Right kidney (tissue), 9 donors: Measurements from ENCODE around the gene AKT2.
"Not testable (repeated sequence)": the region's sequence is repeated elsewhere in the genome, so short reads cannot be mapped to it uniquely, and the experiment has no call there.

Source experiments
- DNase-seq: peaks from one replicate; pipeline ENCODE4 v3.0.0-alpha.2; 2016
- long read RNA-seq, 8 donors: transcript quantifications; one replicate each; lab custom pipeline, GENCODE V29; 2026

AKT2 gene
- long read RNA-seq, donor 1, full-length matches to known transcripts, result 27 of 49 reads
- long read RNA-seq, donor 1, partial matches to known transcripts, result 22 of 49 reads
- long read RNA-seq, donor 1, other reads (novel, unspliced or antisense), result 0 of 49 reads
- long read RNA-seq, donor 2, full-length matches to known transcripts, result 8 of 14 reads
- long read RNA-seq, donor 2, partial matches to known transcripts, result 6 of 14 reads
- long read RNA-seq, donor 2, other reads (novel, unspliced or antisense), result 0 of 14 reads
- long read RNA-seq, donor 3, full-length matches to known transcripts, result 16 of 30 reads
- long read RNA-seq, donor 3, partial matches to known transcripts, result 14 of 30 reads
- long read RNA-seq, donor 3, other reads (novel, unspliced or antisense), result 0 of 30 reads
- long read RNA-seq, donor 4, full-length matches to known transcripts, result 27 of 57 reads
- long read RNA-seq, donor 4, partial matches to known transcripts, result 30 of 57 reads
- long read RNA-seq, donor 4, other reads (novel, unspliced or antisense), result 0 of 57 reads
- long read RNA-seq, donor 5, full-length matches to known transcripts, result 25 of 47 reads
- long read RNA-seq, donor 5, partial matches to known transcripts, result 22 of 47 reads
- long read RNA-seq, donor 5, other reads (novel, unspliced or antisense), result 0 of 47 reads
- long read RNA-seq, donor 6, full-length matches to known transcripts, result 14 of 54 reads
- long read RNA-seq, donor 6, partial matches to known transcripts, result 40 of 54 reads
- long read RNA-seq, donor 6, other reads (novel, unspliced or antisense), result 0 of 54 reads
- long read RNA-seq, donor 7, result 0 reads
- long read RNA-seq, donor 8, full-length matches to known transcripts, result 24 of 45 reads
- long read RNA-seq, donor 8, partial matches to known transcripts, result 21 of 45 reads
- long read RNA-seq, donor 8, other reads (novel, unspliced or antisense), result 0 of 45 reads

DNA sequence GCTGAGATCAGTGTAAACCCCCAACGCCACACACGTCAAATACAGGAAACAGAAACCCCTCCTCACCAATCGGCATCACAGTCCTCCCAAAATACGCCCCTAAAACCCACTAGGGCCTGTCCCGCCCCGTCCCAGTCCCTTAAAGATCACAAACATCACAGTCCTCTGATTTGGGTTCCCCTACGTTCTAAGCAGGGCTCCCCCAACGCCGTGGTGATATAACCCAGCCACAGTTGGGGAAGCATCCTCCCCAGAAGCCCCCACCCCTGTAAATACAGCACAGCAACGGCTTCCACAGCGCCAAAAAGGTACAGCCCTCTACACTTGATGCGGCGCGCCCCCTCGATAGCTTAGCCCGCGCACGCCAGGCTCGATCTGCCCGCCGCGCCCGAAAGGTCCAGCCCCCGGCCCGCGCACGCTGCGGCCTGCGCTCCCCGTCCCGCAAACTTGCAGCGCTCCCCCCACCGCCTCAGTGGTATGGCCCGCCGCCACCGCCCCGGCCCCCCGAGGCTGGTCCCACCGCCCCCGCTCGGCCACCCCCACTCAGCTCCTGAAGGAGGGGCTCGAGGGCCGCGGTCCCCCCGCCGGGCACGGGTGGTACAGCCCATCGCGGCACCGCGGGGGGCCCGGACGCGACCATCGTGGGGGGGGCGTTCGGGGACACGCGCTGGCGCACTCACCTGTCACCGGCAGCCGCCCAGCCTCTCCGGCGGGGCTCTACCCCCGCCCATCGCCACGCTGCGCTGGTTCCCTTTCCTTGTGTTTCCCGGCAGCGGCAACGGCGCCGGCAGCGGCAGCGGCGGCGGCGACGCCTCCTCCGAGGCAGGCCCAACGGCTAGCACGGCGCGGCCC lies at the start of gene AKT2:
Gene AKT2, minus strand, starts transcription at position 845 of the 852 bp plus-strand sequence. CDS start 20,078 bp downstream, outside the sequence.
- peak; percentile 91 for DNase-seq

DNA sequence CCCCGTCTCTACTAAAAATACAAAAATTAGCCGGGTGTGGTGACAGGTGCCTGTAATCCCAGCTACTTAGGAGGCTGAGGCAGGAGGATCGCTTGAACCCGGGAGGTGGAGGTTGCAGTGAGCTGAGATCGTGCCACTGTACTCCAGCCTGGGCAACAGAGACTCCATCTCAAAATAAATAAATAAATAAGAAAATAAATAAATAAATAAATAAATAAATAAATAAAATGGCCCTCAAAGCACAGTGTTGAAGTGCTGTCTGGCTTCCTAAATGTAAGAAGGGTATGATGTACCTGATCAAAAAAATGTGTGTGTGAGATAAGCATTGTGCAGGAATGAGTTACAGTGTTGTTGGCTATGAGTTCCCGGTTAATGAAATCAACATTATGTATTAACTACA lies 47.9 kb upstream of the AKT2 start:
- DNase-seq, result not testable (repeated sequence)

DNA sequence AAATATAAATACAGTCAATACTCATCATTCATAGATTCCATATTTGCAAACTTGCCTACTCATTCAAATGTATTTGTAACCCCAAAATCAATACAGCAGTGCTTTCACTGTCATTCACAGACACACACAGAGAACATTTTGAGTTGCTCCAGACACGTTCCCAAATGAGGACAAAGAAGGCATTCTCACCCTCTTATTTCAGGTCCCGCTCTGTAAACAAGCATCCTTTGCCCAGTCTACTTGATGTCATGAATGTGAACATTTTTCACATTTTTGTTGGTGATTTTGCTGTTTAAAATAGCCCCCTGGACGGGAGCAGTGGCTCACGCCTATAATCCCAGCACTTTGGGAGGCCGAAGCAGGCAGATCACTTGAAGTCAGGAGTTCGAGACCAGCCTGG lies 47.5 kb upstream of the AKT2 start:
- DNase-seq, result no peak

- DNase-seq, result no peak
These were observed 45.9 kb upstream of the AKT2 start for GRCh38 chr19:40331052-40331451.

- DNase-seq, result no peak
These were observed 41.1 kb upstream of the AKT2 start for GRCh38 chr19:40326201-40326600.

GRCh38 chr19:40323705-40324104 lies 38.6 kb upstream of the AKT2 start:
- no peak for DNase-seq

GRCh38 chr19:40322951-40323615 lies 37.9 kb upstream of the AKT2 start:
- DNase-seq, result no peak

- DNase-seq, result no peak
These were observed 37.1 kb upstream of the AKT2 start for GRCh38 chr19:40322271-40322610.

DNA sequence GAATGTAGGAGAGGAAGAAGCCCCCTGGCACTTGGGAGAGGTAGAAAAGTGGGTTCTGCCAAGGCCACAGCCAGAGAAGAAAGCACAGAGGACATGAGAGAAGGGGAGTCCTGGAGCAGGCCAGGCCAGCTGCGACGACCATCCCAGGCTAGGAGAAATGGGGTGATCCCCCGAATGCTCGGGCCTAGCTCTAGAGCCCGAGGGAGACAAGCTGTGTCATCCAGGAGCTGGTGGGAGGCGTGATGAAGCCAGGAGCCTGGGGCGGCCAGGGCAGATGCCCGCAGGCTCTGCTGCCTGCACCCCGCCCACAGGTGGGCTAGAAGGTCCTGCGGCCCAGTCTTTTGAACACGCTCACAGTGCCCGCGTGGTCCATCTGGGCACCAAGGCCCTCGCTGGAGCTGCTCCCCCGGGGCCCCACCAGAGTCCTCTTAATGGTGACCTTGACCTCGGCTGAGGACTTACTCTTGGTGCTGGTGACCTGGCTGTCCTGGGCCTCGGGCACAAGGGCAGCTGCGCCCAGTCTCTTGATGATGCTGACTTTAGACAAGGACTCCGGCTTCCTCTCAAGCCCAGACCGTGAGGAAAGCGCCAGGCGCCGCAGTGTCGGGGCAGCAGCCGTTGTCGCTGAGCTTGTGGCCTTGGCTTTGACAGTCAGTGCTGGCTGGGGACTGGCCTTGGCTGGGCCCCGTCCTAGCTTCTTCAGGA lies 36.6 kb upstream of the AKT2 start:
- no peak for DNase-seq

GRCh38 chr19:40321076-40321475 lies 35.9 kb upstream of the AKT2 start:
- no peak for DNase-seq

DNA sequence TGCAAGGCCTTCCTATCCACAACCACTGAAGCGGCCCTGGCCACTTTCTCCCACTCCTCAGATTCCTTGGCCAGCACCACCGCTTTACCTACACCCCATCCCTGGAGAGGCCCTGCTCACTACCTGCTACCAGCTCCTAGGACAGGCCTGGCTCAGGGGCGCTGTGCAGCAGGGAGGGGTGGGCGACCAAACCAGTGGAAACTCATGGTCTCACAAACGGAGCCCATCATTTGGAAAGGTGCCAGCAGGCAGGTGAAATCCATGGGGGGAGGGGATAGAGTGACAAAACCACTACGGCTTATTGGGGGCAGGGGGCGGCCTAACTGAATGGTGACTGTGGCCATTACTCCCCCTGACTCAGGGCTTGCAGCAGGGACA lies 35.4 kb upstream of the AKT2 start:
- no peak for DNase-seq

DNA sequence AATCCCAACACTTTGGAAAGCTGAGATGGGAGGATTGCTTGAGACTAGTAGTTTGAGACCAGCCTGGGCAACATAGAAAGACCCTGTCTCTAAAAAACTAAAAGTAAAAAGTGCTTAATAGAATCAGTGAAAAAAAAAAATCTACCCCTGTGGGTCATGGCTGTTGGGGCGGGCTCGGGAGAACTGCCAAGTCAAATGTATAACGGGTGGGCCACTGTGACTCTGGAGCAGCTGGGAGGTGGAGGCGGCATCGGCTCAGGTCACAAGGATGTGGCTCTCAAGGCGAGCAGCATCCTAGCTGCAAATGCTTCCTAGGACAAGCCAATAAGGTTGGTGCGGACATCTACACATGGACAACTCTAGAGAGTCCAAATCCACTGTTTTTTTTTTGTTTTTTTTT lies 32.2 kb upstream of the AKT2 start:
- DNase-seq, result no peak

DNA sequence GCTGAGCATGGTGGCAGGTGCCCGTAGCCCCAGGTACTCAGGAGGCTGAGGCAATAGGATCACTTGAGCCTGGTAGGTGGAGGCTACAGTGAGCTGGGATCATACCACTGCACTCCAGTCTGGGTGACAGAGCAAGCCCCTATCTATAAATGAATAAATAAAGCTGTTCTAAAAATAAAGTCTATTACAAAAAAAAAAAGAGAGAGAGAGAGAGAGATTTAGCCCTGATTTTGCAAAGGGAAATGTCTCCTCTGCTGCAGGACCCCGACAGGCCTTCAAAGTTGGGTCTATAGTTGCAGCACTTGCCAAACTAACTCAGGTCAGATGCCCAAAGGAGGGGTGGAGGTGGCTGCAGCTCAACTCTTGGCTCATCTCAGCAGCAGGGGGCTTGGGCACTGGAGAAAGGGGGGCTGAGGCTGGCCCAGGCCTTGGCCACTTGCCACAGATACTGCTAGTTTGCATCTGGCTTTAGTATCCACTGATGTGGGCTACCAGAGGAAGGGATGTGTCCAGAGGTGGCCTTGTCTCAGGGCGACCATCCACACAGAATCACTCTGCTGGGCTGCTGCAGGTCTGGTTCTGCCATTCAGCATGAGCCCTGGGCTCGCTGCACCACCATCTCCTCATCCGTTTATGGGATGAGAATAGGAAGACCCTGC lies 30.8 kb upstream of the AKT2 start:
- no peak for DNase-seq

- DNase-seq, result no peak
These were observed 29.5 kb upstream of the AKT2 start for GRCh38 chr19:40314656-40315055.

DNA sequence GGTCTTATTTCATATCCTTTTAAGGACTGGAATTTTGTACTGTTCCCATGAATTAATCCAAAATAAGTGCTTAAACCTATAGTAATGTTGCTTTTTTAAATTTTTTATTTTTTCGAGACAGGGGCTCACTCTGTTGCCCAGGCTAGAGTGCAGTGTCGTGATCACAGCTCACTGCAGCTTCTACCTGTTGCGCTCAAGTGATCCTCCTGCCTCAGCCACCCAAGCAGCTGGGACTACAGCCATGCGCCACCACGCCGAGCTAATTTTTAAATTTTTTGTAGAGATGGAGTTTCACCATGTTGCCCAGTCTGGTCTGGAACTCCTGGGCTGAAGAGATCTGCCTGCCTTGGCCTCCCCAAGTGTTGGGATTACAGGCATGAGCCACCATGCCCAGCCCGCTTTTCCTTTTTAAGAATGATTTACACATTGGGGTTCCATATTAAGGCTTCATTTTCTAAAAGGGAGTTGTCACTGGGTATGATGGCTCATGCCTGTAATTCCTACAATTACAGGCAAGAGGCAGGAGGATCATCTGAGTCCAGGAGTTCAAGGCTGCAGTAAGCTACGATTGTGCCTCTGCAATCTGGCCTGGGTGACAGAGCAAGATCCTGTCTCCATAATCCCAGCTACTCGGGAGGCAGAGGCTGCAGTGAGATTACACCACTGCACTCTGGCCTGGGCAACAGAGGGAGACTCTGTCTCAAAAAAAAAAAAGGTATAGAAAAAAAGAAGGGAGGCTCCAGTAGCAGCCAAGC lies 28.3 kb upstream of the AKT2 start:
- DNase-seq, result no peak

DNA sequence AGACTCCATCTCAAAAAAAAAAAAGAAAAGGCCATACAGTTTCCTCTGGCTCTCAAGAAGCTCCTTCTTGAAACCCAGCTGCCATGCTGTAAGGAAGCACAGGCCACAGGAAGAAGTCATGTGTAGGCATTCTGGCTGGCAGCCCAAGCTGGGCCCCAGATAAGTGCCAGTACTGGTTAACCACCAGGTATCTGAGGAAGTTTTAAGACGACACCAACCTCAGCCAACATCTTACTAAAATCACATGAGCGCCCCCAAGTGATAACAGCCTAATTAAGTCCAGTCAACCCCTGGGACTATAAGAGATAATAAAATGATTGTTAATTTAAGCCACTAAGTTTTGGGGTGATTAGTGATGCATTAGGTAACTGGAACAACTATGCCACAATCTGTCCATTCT lies 27.4 kb upstream of the AKT2 start:
- DNase-seq, result no peak

DNA sequence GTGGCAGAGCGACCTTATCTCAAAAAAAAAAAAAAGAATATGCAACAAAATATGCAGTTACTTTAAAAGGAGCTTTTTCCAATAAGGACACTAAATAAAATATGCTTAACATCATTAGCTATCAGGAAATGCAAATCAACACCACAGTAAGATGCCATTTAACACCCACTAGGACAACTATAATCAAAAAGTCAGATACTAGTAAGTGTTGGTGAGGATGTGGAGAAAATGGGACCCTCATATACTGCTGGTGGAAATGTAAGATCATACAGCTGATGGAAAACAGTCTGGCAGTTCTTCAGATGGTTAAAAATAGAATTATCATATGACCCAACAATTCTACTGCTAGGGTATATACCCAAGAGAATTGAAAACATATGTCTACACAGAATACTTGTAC lies 24.5 kb upstream of the AKT2 start:
- no peak for DNase-seq

DNA sequence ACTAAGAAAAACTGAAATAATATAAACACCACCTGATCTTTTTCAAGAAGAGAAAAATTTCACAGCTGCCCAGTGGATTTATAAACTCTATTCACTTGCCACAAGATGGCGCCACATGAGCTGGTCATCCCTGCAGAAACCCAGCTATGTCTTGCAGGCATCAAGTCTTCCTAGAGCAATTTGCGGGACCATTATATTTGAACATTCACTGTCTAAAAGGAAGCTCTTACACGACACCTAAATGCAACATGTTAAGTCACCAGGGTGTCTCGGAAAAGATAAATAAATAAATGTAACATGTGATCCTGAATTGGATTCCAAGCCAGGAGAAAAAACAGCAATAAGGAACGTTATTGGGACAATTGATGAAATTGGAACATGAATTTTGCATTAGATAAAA lies 20.3 kb upstream of the AKT2 start:
- DNase-seq, result peak; percentile 25

GRCh38 chr19:40304306-40304705 lies 19.2 kb upstream of the AKT2 start:
- DNase-seq, result no peak

DNA sequence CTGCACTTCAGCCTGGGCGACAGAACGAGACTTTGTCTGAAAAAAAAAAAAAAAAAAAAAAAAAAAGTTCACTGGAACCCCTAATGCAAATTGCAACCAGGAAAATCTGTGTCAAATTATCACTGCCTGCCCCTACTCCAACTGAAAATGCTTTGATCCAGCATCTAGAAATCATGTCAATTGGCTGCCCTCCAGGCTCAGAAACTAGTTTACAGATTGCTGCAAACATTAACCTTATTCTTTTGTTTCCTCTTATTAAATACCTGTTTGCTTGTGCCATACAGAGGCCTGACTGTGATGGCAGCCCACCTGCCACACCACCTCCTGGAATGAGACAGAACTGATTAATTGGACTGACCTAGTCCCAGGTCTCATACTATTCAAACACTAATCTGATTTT lies 18.6 kb upstream of the AKT2 start:
- no peak for DNase-seq
